HL-60 (cell line): ENCODE data around the gene SPDYE6.

Experiments used
- DNase-seq, 2 experiments: peaks; one replicate each; pipeline ENCODE4 v3.0.0-alpha.2; 2010 to 2020; ENCODE audit warnings: low read depth in 1 of 2, low spot score in 1 of 2
- H3K27ac ChIP-seq: fragments of 250-450 bp; sonication (Bioruptor Pico); replicated peaks from 2 replicates; pipeline ENCODE4 v1.5.1; 2020; ENCODE audit warnings: mild to moderate bottlenecking, moderate library complexity
- H3K27me3 ChIP-seq: fragments of 250-450 bp; sonication (Bioruptor Pico); 2 replicates; pipeline ENCODE4 v1.5.1; 2021; ENCODE audit warnings: mild to moderate bottlenecking, moderate library complexity; ENCODE audit not compliant: insufficient read depth, poor library complexity, severe bottlenecking
- H3K4me3 ChIP-seq: replicated peaks from 2 replicates; pipeline ENCODE4 v1.5.1; 2011; ENCODE audit warnings: mild to moderate bottlenecking, control low read depth, low read length; ENCODE audit not compliant: insufficient read depth
- GABPA ChIP-seq: IDR thresholded peaks from 2 replicates; pipeline ENCODE4 v1.6.1; 2012; ENCODE audit warnings: low read depth
- POLR2AphosphoS5 ChIP-seq: IDR thresholded peaks from 2 replicates; pipeline ENCODE4 v1.6.1; 2012; ENCODE audit warnings: low read depth
- SPI1 ChIP-seq: IDR thresholded peaks from 2 replicates; pipeline ENCODE4 v1.6.1; 2012; ENCODE audit warnings: low read depth, mild to moderate bottlenecking, borderline replicate concordance
- TF ChIP-seq, protein P1 (sequence below): IDR thresholded peaks from 2 replicates; pipeline ENCODE4 v1.6.1; 2012; ENCODE audit warnings: low read depth; ENCODE audit not compliant: insufficient replicate concordance
- TF ChIP-seq, protein P2 (sequence below): IDR thresholded peaks from one replicate; pipeline ENCODE4 v1.5.1; 2011; ENCODE audit warnings: low read length, control low read depth, inconsistent platforms; ENCODE audit not compliant: insufficient read depth

The SPDYE6 gene

DNA sequence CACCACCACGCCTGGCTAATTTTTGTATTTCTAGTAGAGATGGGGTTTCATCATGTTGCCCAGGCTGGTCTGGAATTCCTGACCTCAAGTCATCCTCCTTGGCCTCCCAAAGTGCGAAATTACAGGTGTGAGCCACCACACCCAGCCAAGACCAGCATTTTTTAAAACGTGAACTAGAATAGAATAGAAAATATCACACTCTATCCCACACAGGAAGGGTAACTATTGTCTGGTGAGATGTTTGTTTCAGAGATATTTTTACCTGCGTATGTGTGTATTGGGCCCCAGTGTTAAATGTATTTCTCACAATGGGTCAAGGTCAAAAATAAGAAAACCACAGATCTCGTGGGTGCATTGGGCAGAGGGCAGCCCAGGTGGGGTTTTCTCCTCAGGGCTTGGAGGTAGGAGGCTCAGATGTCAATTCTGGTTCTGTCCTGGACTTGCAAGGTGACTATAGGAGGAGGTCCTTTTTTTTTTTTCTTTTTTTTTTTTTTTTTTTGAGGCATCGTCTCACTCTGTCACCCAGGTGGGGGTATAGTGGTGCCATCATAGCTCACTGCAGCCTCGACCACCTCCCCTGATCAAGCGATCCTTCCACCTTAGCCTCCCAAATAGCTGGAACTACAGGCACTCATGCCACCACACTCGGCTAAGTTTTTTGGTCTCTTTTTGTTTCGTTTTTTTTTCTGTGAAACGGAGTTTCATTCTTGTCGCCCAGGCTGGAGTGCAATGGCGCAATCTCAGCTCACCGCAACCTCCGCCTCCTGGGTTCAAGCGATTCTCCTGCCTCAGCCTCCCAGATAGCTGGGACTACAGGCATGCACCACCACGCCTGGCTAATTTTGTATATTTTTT, 50.6 kb downstream of the SPDYE6 start:
- TF ChIP-seq POLR2AphosphoS5 (no peak), GABPA (no peak), SPI1 (no peak)
- TF ChIP-seq, protein P1, sequence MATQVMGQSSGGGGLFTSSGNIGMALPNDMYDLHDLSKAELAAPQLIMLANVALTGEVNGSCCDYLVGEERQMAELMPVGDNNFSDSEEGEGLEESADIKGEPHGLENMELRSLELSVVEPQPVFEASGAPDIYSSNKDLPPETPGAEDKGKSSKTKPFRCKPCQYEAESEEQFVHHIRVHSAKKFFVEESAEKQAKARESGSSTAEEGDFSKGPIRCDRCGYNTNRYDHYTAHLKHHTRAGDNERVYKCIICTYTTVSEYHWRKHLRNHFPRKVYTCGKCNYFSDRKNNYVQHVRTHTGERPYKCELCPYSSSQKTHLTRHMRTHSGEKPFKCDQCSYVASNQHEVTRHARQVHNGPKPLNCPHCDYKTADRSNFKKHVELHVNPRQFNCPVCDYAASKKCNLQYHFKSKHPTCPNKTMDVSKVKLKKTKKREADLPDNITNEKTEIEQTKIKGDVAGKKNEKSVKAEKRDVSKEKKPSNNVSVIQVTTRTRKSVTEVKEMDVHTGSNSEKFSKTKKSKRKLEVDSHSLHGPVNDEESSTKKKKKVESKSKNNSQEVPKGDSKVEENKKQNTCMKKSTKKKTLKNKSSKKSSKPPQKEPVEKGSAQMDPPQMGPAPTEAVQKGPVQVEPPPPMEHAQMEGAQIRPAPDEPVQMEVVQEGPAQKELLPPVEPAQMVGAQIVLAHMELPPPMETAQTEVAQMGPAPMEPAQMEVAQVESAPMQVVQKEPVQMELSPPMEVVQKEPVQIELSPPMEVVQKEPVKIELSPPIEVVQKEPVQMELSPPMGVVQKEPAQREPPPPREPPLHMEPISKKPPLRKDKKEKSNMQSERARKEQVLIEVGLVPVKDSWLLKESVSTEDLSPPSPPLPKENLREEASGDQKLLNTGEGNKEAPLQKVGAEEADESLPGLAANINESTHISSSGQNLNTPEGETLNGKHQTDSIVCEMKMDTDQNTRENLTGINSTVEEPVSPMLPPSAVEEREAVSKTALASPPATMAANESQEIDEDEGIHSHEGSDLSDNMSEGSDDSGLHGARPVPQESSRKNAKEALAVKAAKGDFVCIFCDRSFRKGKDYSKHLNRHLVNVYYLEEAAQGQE: no peak
- TF ChIP-seq, protein P2, sequence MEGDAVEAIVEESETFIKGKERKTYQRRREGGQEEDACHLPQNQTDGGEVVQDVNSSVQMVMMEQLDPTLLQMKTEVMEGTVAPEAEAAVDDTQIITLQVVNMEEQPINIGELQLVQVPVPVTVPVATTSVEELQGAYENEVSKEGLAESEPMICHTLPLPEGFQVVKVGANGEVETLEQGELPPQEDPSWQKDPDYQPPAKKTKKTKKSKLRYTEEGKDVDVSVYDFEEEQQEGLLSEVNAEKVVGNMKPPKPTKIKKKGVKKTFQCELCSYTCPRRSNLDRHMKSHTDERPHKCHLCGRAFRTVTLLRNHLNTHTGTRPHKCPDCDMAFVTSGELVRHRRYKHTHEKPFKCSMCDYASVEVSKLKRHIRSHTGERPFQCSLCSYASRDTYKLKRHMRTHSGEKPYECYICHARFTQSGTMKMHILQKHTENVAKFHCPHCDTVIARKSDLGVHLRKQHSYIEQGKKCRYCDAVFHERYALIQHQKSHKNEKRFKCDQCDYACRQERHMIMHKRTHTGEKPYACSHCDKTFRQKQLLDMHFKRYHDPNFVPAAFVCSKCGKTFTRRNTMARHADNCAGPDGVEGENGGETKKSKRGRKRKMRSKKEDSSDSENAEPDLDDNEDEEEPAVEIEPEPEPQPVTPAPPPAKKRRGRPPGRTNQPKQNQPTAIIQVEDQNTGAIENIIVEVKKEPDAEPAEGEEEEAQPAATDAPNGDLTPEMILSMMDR: no peak
- no peak overlapping the region for H3K4me3 ChIP-seq
- no peak overlapping the region for H3K27ac ChIP-seq
- DNase-seq: no peak
- H3K27me3 ChIP-seq: no peaks in the 10 kb centered on the region

DNA sequence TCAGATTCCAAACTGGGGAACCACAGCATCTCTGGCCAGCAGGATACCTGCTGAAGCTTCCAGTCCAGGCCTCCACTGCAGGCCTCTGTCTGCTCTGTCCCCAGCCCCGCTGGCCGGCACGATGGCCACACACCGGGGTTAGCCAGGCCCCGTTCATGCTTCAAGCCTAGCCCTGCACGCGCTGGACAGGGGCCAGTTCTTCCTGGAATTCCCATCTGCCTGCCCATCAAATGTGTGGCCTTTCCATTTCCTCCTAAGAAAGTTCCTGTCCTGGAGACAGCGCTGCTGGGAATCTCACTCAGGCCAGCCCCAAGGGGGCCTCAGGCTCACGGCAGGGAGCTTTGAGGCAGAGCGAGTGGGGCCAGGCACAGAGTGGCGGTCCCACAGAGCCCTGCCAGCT, 51.6 kb downstream of the SPDYE6 start:
- H3K27ac ChIP-seq: no peak overlapping the region

DNA sequence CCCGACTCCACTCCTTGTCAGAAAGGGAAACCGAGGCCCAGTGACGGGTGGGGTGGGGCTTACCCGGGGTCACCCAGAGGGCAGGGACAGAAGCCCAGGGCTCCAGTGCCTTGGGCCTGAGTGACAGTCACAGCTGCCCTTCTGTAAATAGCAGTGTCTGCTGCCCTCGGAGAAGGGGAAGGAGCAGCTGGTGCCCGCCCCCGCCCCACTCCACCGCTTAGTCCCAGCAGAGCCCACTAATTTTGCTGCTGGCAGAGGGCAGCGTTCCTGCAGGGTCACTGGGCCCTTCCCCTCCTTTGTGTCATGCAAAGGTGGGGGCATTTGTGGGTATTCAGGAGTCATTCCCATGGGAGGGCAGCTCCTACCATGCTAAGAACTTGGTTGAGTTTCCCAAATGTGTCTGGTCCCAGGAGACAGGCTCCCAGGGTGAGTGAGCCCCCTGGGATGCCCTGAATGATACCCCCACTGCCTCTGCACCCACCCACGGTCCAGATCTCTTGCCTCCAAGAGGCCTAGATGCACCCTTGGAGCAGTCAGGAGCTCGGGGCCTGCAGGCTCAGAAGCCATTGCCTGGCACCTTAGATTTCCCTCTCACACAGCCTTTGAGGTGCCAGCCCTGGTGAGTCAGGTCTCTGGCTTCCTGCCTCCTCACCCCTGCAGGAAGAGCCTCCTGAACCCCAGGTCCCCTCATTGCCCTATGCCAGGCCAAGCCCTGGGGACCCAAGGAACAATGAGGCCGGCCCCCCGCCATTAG, 52.4 kb downstream of the SPDYE6 start:
- no peak for DNase-seq
- H3K4me3 ChIP-seq: no peak overlapping the region
- no peaks in the 10 kb centered on the region for H3K27me3 ChIP-seq
- TF ChIP-seq SPI1 (no peak), POLR2AphosphoS5 (no peak), GABPA (no peak)
- TF ChIP-seq, protein P2: no peak
- TF ChIP-seq, protein P1: no peak
- no peak overlapping the region for H3K27ac ChIP-seq

More for the DNA sequence above, 51.6 kb downstream of the SPDYE6 start:
- no peaks in the 10 kb centered on the region for H3K27me3 ChIP-seq
- no peak for DNase-seq
- TF ChIP-seq, protein P1: no peak
- no peak for TF ChIP-seq POLR2AphosphoS5
- TF ChIP-seq, protein P2: no peak
- no peak for TF ChIP-seq SPI1
- TF ChIP-seq GABPA: no peak
- H3K4me3 ChIP-seq: no peak overlapping the region
